Measurements from ENCODE around the gene MAP1B. TPM values are rescaled to one million over a fixed set of nuclear protein-coding genes. Genes with fewer than 3 reads are reported as not detected.

Gene MAP1B
- total and polyA plus RNA-seq, 2 donors from 2014 or later, result 3.6 to 57.0 TPM

DNA sequence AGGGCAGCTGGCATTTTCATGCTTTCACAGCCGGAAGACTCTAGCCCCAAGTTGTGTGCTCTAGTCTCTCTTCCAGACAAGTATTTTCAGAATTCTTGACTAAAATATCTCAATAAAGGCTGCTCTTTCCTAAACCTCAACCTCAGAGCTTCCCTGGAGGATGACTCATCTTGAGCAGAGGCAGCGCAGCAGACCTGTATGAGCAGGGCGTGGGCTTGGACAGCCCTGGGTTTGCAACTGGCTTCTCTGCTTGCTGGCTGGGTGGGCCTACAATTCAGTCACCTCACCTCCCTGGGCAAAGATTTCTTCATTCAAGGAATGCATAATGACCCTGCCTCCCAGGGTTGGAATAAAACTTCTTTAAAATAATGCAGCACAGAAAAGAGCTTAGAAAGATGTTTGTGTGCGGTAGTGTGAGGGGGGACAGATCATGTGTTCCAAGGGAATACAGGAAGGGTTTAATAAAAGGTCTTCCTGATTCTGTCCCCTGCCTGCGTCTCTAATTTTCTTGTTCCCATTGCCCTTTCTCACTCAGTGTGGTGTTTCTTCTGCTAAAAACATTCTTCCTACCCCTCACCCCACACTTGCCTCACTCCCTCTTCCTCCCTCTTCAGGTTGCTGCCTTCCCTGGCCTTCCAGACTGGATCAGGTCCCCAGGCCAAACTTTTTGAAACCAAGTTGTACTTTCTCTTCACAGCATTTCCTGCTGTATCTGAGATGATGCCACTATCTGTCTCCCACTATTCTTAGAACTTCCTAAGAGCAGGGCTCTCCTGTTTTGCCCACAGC lies 39.4 kb upstream of the MAP1B start:
- DNase-seq, result no peak
- intact Hi-C loops (cut with DNase I), result no loop called here
- FAIRE-seq, result no peak
- H3K9me3 ChIP-seq (ENCODE audit: control insufficient read depth in 2 of 3, insufficient read depth in 1 of 3, low read length in 3 of 3), result no peaks in the 10 kb centered on the region
- no peak overlapping the region for H3K4me3 ChIP-seq (ENCODE audit: low read length in 3 of 3)
- H3K27me3 ChIP-seq (ENCODE audit: control insufficient read depth, insufficient read depth, low read length), result no peaks in the 10 kb centered on the region
- no peaks in the 10 kb centered on the region for H3K4me1 ChIP-seq (ENCODE audit: control insufficient read depth in 2 of 3, insufficient read depth in 2 of 3, low read depth in 1 of 3, low read length in 3 of 3)
- no peak overlapping the region for H3K9ac ChIP-seq (ENCODE audit: low read length in 3 of 3)
- H3K36me3 ChIP-seq (ENCODE audit: control insufficient read depth in 2 of 3, insufficient read depth in 3 of 3, low read length in 3 of 3), result no peaks in the 10 kb centered on the region
- H3K27ac ChIP-seq (ENCODE audit: low read depth in 2 of 2, low read length in 2 of 2), result no peak overlapping the region
- TF ChIP-seq CTCF (IDR thresholded peaks at IDR 0.05; ENCODE audit: borderline replicate concordance, extremely low read depth, insufficient read depth), result no peak

DNA sequence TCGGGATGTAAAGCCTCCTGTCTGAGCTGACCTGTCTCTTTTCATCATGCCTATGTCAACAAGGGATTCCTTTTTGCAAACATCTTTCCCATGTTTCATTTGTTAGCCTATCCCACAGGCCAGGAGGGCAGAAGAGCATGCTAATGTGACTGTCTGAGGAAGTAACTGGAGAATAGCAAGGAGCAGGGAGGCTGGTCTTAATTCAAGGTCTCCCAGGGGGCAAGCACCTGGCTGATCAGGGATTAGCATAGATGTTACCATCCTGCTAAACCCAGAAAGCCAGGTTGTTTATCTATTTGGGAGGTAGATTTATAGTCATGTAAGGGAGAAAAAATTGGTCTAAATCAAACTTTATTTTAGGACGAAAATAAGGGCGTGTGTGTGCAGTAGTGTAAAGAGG lies 36.7 kb upstream of the MAP1B start:
- no peak for TF ChIP-seq CTCF (IDR thresholded peaks at IDR 0.05; ENCODE audit: borderline replicate concordance, extremely low read depth, insufficient read depth)
- Histone ChIP-seq H3K4me3 (ENCODE audit: low read length in 3 of 3) (no peak overlapping the region), H3K9me3 (ENCODE audit: control insufficient read depth in 2 of 3, insufficient read depth in 1 of 3, low read length in 3 of 3) (no peaks in the 10 kb centered on the region), H3K27ac (ENCODE audit: low read depth in 2 of 2, low read length in 2 of 2) (no peak overlapping the region), H3K27me3 (ENCODE audit: control insufficient read depth, insufficient read depth, low read length) (no peaks in the 10 kb centered on the region), H3K4me1 (ENCODE audit: control insufficient read depth in 2 of 3, insufficient read depth in 2 of 3, low read depth in 1 of 3, low read length in 3 of 3) (no peaks in the 10 kb centered on the region), H3K36me3 (ENCODE audit: control insufficient read depth in 2 of 3, insufficient read depth in 3 of 3, low read length in 3 of 3) (no peaks in the 10 kb centered on the region), H3K9ac (ENCODE audit: low read length in 3 of 3) (no peak overlapping the region)
- no peak for DNase-seq
- FAIRE-seq, result no peak
- intact Hi-C loops (cut with DNase I), result no loop called here

GRCh38 chr5:72071906-72072305 lies 35.4 kb upstream of the MAP1B start:
- DNase-seq (no peak), FAIRE-seq (no peak)
- Histone ChIP-seq H3K4me3 (ENCODE audit: low read length in 3 of 3) (no peak overlapping the region), H3K4me1 (ENCODE audit: control insufficient read depth in 2 of 3, insufficient read depth in 2 of 3, low read depth in 1 of 3, low read length in 3 of 3) (no peaks in the 10 kb centered on the region), H3K9ac (ENCODE audit: low read length in 3 of 3) (no peak overlapping the region), H3K27ac (ENCODE audit: low read depth in 2 of 2, low read length in 2 of 2) (no peak overlapping the region), H3K9me3 (ENCODE audit: control insufficient read depth in 2 of 3, insufficient read depth in 1 of 3, low read length in 3 of 3) (no peaks in the 10 kb centered on the region), H3K27me3 (ENCODE audit: control insufficient read depth, insufficient read depth, low read length) (no peaks in the 10 kb centered on the region), H3K36me3 (ENCODE audit: control insufficient read depth in 2 of 3, insufficient read depth in 3 of 3, low read length in 3 of 3) (no peaks in the 10 kb centered on the region)
- TF ChIP-seq CTCF (IDR thresholded peaks at IDR 0.05; ENCODE audit: borderline replicate concordance, extremely low read depth, insufficient read depth), result no peak
- intact Hi-C loops (cut with DNase I), result no loop called here

All from kidney (tissue), 14 donors.